HCT116 (cell line): ENCODE results near the gene KCNIP3. TPM values are rescaled to one million over a fixed set of nuclear protein-coding genes. Genes with fewer than 3 reads are reported as not detected.
A peak's percentile ranks its signal among the peaks of the same experiment; 100 is the strongest.

ENCODE experiments used
- ATAC-seq: fragments of 200-7000 bp; cut with Tn5 transposase; 2 replicates; pipeline ENCODE4 v1.9.1; 2020; ENCODE audit warnings: mild to moderate bottlenecking, moderate library complexity
- BruUV-seq: library from RNA; stranded (reverse); fragments of 400-500 nt; replicated peaks from 2 replicates; lab custom pipeline; 2021; lab: Mats Ljungman, UMichigan
- CTCF ChIA-PET: fragments of 300-600 bp; sonication (Branson Sonifier 250); formaldehyde crosslinking; loops from one replicate; lab custom pipeline; 2021; ENCODE audit warnings: antibody characterized with exemption; lab: Charles Lee
- POLR2A ChIA-PET: fragments of 300-600, 350-600 bp; sonication (Branson Sonifier 250); formaldehyde crosslinking; loops from one replicate; lab custom pipeline; 2021; ENCODE audit warnings: antibody characterized with exemption; lab: Charles Lee
- RAD21 ChIA-PET, 2 experiments: fragments of 300-600 bp; sonication (Branson Sonifier 250); formaldehyde crosslinking; loops; one replicate each; lab custom pipeline; 2023; ENCODE audit warnings: low total read pairs in 2 of 2; ENCODE audit not compliant: uncharacterized antibody in 2 of 2, unreplicated experiment in 2 of 2, low non-redundant PET in 1 of 2; lab: Charles Lee
- DNase-seq: peaks from one replicate; pipeline ENCODE4 v3.0.0-alpha.2; 2010; ENCODE audit warnings: low read depth, low spot score
- H2AFZ ChIP-seq: fragments of 200-600 bp; shearing (Covaris generic), sonication (generic); 2 replicates; pipeline ENCODE4 v1.6.1; 2017; ENCODE audit warnings: low read depth, mixed run types, mixed read lengths, antibody characterized with exemption, low read length; ENCODE audit not compliant: poor library complexity, severe bottlenecking
- H3K27ac ChIP-seq: 2 replicates; pipeline ENCODE4 v1.5.1; 2012; ENCODE audit warnings: low read depth, low read length
- H3K27me3 ChIP-seq: fragments of 200-600 bp; sonication (generic); 2 replicates; pipeline ENCODE4 v1.6.1; 2016; ENCODE audit warnings: mixed run types, low read length, mixed read lengths; ENCODE audit not compliant: insufficient read depth
- H3K36me3 ChIP-seq, 2 experiments: fragments of 200-500 bp in 1 of 2; fragments of 200-600 bp in 1 of 2; sonication (Bioruptor generic) in 1 of 2; sonication (generic) in 1 of 2; 2 replicates each; pipeline versions ENCODE4 v1.5.1 to v1.6.1; 2014 to 2016; ENCODE audit warnings: low read length in 2 of 2, inconsistent platforms in 1 of 2, mixed read lengths in 1 of 2, mixed run types in 1 of 2; ENCODE audit not compliant: insufficient read depth in 2 of 2, control insufficient read depth in 1 of 2
- H3K4me1 ChIP-seq, 2 experiments: fragments of 200-600 bp in 1 of 2; sonication (generic) in 1 of 2; 2 replicates each; pipeline versions ENCODE4 v1.5.1 to v1.6.1; 2012 to 2017; ENCODE audit warnings: low read length in 2 of 2, inconsistent platforms in 1 of 2, mild to moderate bottlenecking in 1 of 2, mixed read lengths in 1 of 2, mixed run types in 1 of 2, moderate library complexity in 1 of 2; ENCODE audit not compliant: insufficient read depth in 2 of 2, control insufficient read depth in 1 of 2
- H3K4me2 ChIP-seq: fragments of 200-600 bp; sonication (generic); 2 replicates; pipeline ENCODE4 v1.6.1; 2017; ENCODE audit warnings: mixed run types, low read length, mixed read lengths
- H3K4me3 ChIP-seq, 2 experiments: fragments of 200-600 bp in 1 of 2; sonication (generic) in 1 of 2; replicated peaks in 1 of 2; 2 replicates each; pipeline ENCODE4 v1.5.1; 2011 to 2016; ENCODE audit warnings: low read length in 2 of 2, control low read depth in 1 of 2, low read depth in 1 of 2, mild to moderate bottlenecking in 1 of 2, mixed read lengths in 1 of 2, mixed run types in 1 of 2
- H3K79me2 ChIP-seq: fragments of 200-600 bp; sonication (generic); 2 replicates; pipeline ENCODE4 v1.6.1; 2017; ENCODE audit warnings: mild to moderate bottlenecking, mixed run types, low read length, moderate library complexity, mixed read lengths; ENCODE audit not compliant: insufficient read depth
- H3K9ac ChIP-seq: fragments of 200-600 bp; sonication (generic); 2 replicates; pipeline ENCODE4 v1.6.1; 2016; ENCODE audit warnings: low read length, mixed read lengths
- H3K9me2 ChIP-seq: fragments of 200-600 bp; sonication (generic), shearing (Covaris generic); 2 replicates; pipeline ENCODE4 v1.6.1; 2017; ENCODE audit warnings: mixed run types, mild to moderate bottlenecking, moderate library complexity; ENCODE audit not compliant: insufficient read depth
- H3K9me3 ChIP-seq, 2 experiments: fragments of 200-500 bp in 1 of 2; fragments of 200-600 bp in 1 of 2; sonication (Bioruptor generic) in 1 of 2; sonication (generic) in 1 of 2; 2 replicates each; pipeline ENCODE4 v1.6.1; 2014 to 2017; ENCODE audit warnings: low read length in 2 of 2, mixed read lengths in 2 of 2, inconsistent platforms in 1 of 2, low read depth in 1 of 2, mild to moderate bottlenecking in 1 of 2, mixed run types in 1 of 2, moderate library complexity in 1 of 2; ENCODE audit not compliant: control insufficient read depth in 1 of 2, insufficient read depth in 1 of 2
- H4K20me1 ChIP-seq: fragments of 200-600 bp; sonication (generic), shearing (Covaris generic); 2 replicates; pipeline ENCODE4 v1.6.1; 2017; ENCODE audit warnings: mixed run types, mild to moderate bottlenecking, moderate library complexity; ENCODE audit not compliant: insufficient read depth
- CTCF ChIP-seq, 3 experiments: fragments of 200-600 bp in 1 of 3; sonication (generic) in 1 of 3; IDR thresholded peaks in 2 of 3; conservative IDR thresholded peaks in 1 of 3; 2 replicates each; pipeline ENCODE4 v1.5.1; 2012 to 2017; ENCODE audit warnings: low read depth in 2 of 3, low read length in 2 of 3, antibody characterized with exemption in 1 of 3, borderline replicate concordance in 1 of 3, control low read depth in 1 of 3, mild to moderate bottlenecking in 1 of 3, mixed read lengths in 1 of 3, mixed run types in 1 of 3, moderate library complexity in 1 of 3; ENCODE audit not compliant: insufficient read depth in 1 of 3
- FOSL1 ChIP-seq: IDR thresholded peaks from 2 replicates; pipeline ENCODE4 v1.6.1; 2012; ENCODE audit warnings: low read depth
- POLR2AphosphoS5 ChIP-seq: IDR thresholded peaks from 2 replicates; pipeline ENCODE4 v1.6.1; 2011; ENCODE audit warnings: mild to moderate bottlenecking, low read depth, low read length, moderate library complexity
- SIN3A ChIP-seq: IDR thresholded peaks from 2 replicates; pipeline ENCODE4 v1.6.1; 2012; ENCODE audit warnings: low read depth
- SP1 ChIP-seq: IDR thresholded peaks from 2 replicates; pipeline ENCODE4 v1.6.1; 2012; ENCODE audit warnings: low read depth
- ZBTB33 ChIP-seq: IDR thresholded peaks from 2 replicates; pipeline ENCODE4 v1.6.1; 2011; ENCODE audit warnings: mild to moderate bottlenecking, low read length, moderate library complexity; ENCODE audit not compliant: insufficient replicate concordance; ENCODE audit errors: extremely low read depth
- intact Hi-C: fragments of 100-400 bp; cut with micrococcal nuclease; formaldehyde crosslinking; loops from 2 replicates; pipeline ENCODE4 v1.10.0; 2022
- total RNA-seq: library from RNA; stranded (reverse); gene quantifications from one replicate; pipeline ENCODE4 v1.2.1, GENCODE V29; 2021; ENCODE audit not compliant: unreplicated experiment

Gene KCNIP3
- total RNA-seq, 1 experiment from 2014 or later: 3.1 TPM

- ChIA-PET POLR2A (interaction anchor here (1.3 kb wide), 1 partner anchor 16 kb away, joined by 3 read pairs; no protein-coding TSS in a partner anchor), RAD21 (interaction anchor here (1.1 to 1.6 kb wide), 2 partner anchors 46 kb away, joined by 3 to 5 read pairs; no protein-coding TSS in a partner anchor), CTCF (interaction anchor here (0.6 to 1.9 kb wide), 10 partner anchors 10 to 112 kb away, joined by 3 to 10 read pairs (median 4); no protein-coding TSS in a partner anchor)
- Histone ChIP-seq H3K36me3 (no peaks in the 10 kb centered on the region), H3K4me3 (no peak overlapping the region), H3K9me3 (no peaks in the 10 kb centered on the region), H3K79me2 (no peaks in the 10 kb centered on the region), H3K9me2 (no peaks in the 10 kb centered on the region), H3K4me1 (peaks cover 33 to 61% of the 10 kb centered on the region in 2 experiments), H3K27me3 (no peaks in the 10 kb centered on the region), H2AFZ (no peak overlapping the region), H3K4me2 (peak overlapping the region; percentile 64), H3K9ac (0 out of 2 replicates have a peak overlapping the region, but pooled peaks have one; percentile 38), H4K20me1 (no peaks in the 10 kb centered on the region), H3K27ac (peak overlapping the region; percentile 37; the same call in 1 of the 2 replicates)
- ATAC-seq (peak; percentile 78), DNase-seq (peak; percentile 23)
- no TSS peak for BruUV-seq
- intact Hi-C loops: no loop called here
- no peak for TF ChIP-seq SIN3A
- TF ChIP-seq CTCF (IDR thresholded peaks at IDR 0.05 in 2 of 3, conservative IDR thresholded peaks at IDR 0.05 in 1 of 3; ENCODE audit: borderline replicate concordance in 1 of 3, insufficient read depth in 1 of 3, low read depth in 2 of 3, low read length in 2 of 3): peak in 2 of 3 experiments; percentile 51 to 54; a peak in 3 of 6 replicates
Observed at GRCh38 chr2:95277246-95277906, 19.8 kb upstream of the KCNIP3 start.

GRCh38 chr2:95278051-95278471 lies 19.1 kb upstream of the KCNIP3 start:
- Histone ChIP-seq H4K20me1 (no peaks in the 10 kb centered on the region), H3K4me2 (peak overlapping the region; percentile 64), H2AFZ (no peak overlapping the region), H3K4me1 (peaks cover 33 to 58% of the 10 kb centered on the region in 2 experiments), H3K27me3 (no peaks in the 10 kb centered on the region), H3K9ac (peak overlapping the region; percentile 38; the same call in 1 of the 2 replicates), H3K9me2 (no peaks in the 10 kb centered on the region), H3K9me3 (no peaks in the 10 kb centered on the region), H3K4me3 (peak overlapping the region in 1 of 2 experiments; percentile 11; a peak in 1 of 4 replicates), H3K27ac (peak overlapping the region; percentile 37; the same call in 1 of the 2 replicates), H3K36me3 (no peaks in the 10 kb centered on the region), H3K79me2 (no peaks in the 10 kb centered on the region)
- RAD21 ChIA-PET: interaction anchor here in 1 of 2 experiments (1.6 kb wide), 1 partner anchor 46 kb away, joined by 5 read pairs; no protein-coding TSS in a partner anchor
- DNase-seq (peak; percentile 48), ATAC-seq (peak; percentile 50)
- CTCF ChIA-PET: interaction anchor here (1.0 to 1.9 kb wide), 7 partner anchors 10 to 111 kb away, joined by 3 to 9 read pairs (median 5); no protein-coding TSS in a partner anchor
- POLR2A ChIA-PET: no interaction called here
- no TSS peak for BruUV-seq
- TF ChIP-seq SP1 (no peak), SIN3A (no peak), ZBTB33 (no peak), FOSL1 (no peak), POLR2AphosphoS5 (peak; percentile 53; the same call in 1 of the 2 replicates)
- intact Hi-C loops: no loop called here
